Natural killer cell (primary cell): ENCODE measurements around the gene CEP112. TPM values are rescaled to one million over a fixed set of nuclear protein-coding genes. Genes with fewer than 3 reads are reported as not detected.

ENCODE experiments used
- ATAC-seq, 3 donors: fragments of 150-1000 bp in 2 of 3; fragments of 200-7000 bp in 1 of 3; cut with Tn5 transposase; 1 replicate in 1 of 3; 2 replicates in 2 of 3; pipeline ENCODE4 v1.10.0; 2021; ENCODE audit warnings: mild to moderate bottlenecking in 2 of 3, moderate library complexity in 2 of 3
- DNase-seq, 2 donors: peaks; one replicate each; pipeline versions ENCODE4 v3.0.0 to v3.0.0-alpha.2; 2013 to 2021; ENCODE audit warnings: mixed read lengths in 1 of 2
- H3K27ac ChIP-seq: one replicate; pipeline ENCODE4 v1.5.1; 2013; ENCODE audit warnings: mild to moderate bottlenecking, low read length
- H3K27me3 ChIP-seq: one replicate; pipeline ENCODE4 v1.6.1; 2013; ENCODE audit warnings: low read length; ENCODE audit not compliant: control insufficient read depth, insufficient read depth
- H3K36me3 ChIP-seq: one replicate; pipeline ENCODE4 v1.6.1; 2013; ENCODE audit warnings: low read length; ENCODE audit not compliant: control insufficient read depth, insufficient read depth
- H3K4me1 ChIP-seq: one replicate; pipeline ENCODE4 v1.6.1; 2013; ENCODE audit warnings: low read length; ENCODE audit not compliant: control insufficient read depth, insufficient read depth
- H3K4me3 ChIP-seq: one replicate; pipeline ENCODE4 v1.5.1; 2013; ENCODE audit warnings: low read length
- H3K9me3 ChIP-seq: one replicate; pipeline ENCODE4 v1.6.1; 2013; ENCODE audit warnings: low read length; ENCODE audit not compliant: control insufficient read depth, insufficient read depth
- H3K27ac Mint-ChIP-seq, 2 donors: one replicate each; pipeline ENCODE4 v1.8.0; 2022; ENCODE audit warnings: mild to moderate bottlenecking in 2 of 2, mixed read lengths in 2 of 2, moderate library complexity in 1 of 2
- H3K27me3 Mint-ChIP-seq, 2 donors: one replicate each; pipeline ENCODE4 v1.8.0; 2022; ENCODE audit warnings: low read depth in 2 of 2, mixed read lengths in 2 of 2
- H3K36me3 Mint-ChIP-seq: one replicate; pipeline ENCODE4 v1.8.0; 2022; ENCODE audit warnings: mixed read lengths
- H3K4me1 Mint-ChIP-seq, 2 donors: one replicate each; pipeline ENCODE4 v1.8.0; 2022; ENCODE audit warnings: mixed read lengths in 2 of 2
- H3K4me3 Mint-ChIP-seq: one replicate; pipeline ENCODE4 v1.8.0; 2022; ENCODE audit warnings: mild to moderate bottlenecking, moderate library complexity, mixed read lengths
- H3K9me3 Mint-ChIP-seq, 2 donors: one replicate each; pipeline ENCODE4 v1.8.0; 2022; ENCODE audit warnings: mixed read lengths in 2 of 2
- CTCF ChIP-seq: fragments of 200-600 bp; IDR thresholded peaks from one replicate; pipeline ENCODE4 v1.8.0; 2022; ENCODE audit warnings: antibody characterized with exemption
- WGBS: methylation state at CpG from one replicate; pipeline ENCODE4 v1.1.7; 2013; ENCODE audit warnings: missing lambda C conversion rate; ENCODE audit not compliant: insufficient coverage; 5-methylcytosine and 5-hydroxymethylcytosine counted together
- intact Hi-C: fragments of 100-400 bp; cut with micrococcal nuclease; formaldehyde crosslinking; loops from one replicate; pipeline ENCODE4 v1.14.2; 2022
- total RNA-seq, 4 donors: library from RNA; stranded (reverse); fragments of 120-200 nt in 1 of 4; gene quantifications; one replicate each; pipeline versions ENCODE4 v1.2.3 to v1.2.4, GENCODE V29; 2013 to 2022

The CEP112 gene
- total RNA-seq, 3 donors from 2014 or later (not counting 1 experiment from before 2014, with no cell fraction given): 0.60 to 1.1 (median 0.85) TPM

GRCh38 chr17:65696739-65697394 lies 495.1 kb downstream of the CEP112 start:
- H3K4me1 Mint-ChIP-seq: no peaks in the 10 kb centered on the region

GRCh38 chr17:65694601-65695000 lies 497.3 kb downstream of the CEP112 start:
- H3K4me1 ChIP-seq: no peaks in the 10 kb centered on the region
- no peak for TF ChIP-seq CTCF
- H3K27me3 ChIP-seq: no peaks in the 10 kb centered on the region
- no peak overlapping the region for H3K4me3 ChIP-seq
- Mint-ChIP-seq H3K4me1 (peaks cover 0 to 6% of the 10 kb centered on the region in 2 donors), H3K36me3 (no peaks in the 10 kb centered on the region), H3K27me3 (peaks cover 16 to 25% of the 10 kb centered on the region in 2 donors), H3K9me3 (no peaks in the 10 kb centered on the region), H3K27ac (no peak overlapping the region), H3K4me3 (no peak overlapping the region)
- no peaks in the 10 kb centered on the region for H3K36me3 ChIP-seq
- no peak overlapping the region for H3K27ac ChIP-seq
- intact Hi-C loops: no loop called here
- H3K9me3 ChIP-seq: no peaks in the 10 kb centered on the region
- DNase-seq (no peak), ATAC-seq (no peak)
- 100% methylated on average over 2 of the region's 3 CpGs for WGBS

More at GRCh38 chr17:65696739-65697394, 495.1 kb downstream of the CEP112 start:
- intact Hi-C loops: no loop called here
- no peaks in the 10 kb centered on the region for H3K36me3 ChIP-seq
- H3K4me3 ChIP-seq: no peak overlapping the region
- H3K9me3 Mint-ChIP-seq: no peaks in the 10 kb centered on the region
- H3K4me1 ChIP-seq: no peaks in the 10 kb centered on the region
- no peak overlapping the region for H3K4me3 Mint-ChIP-seq
- H3K27me3 Mint-ChIP-seq: peaks cover 14 to 40% of the 10 kb centered on the region in 2 donors
- no peak for TF ChIP-seq CTCF
- no peak overlapping the region for H3K27ac ChIP-seq
- 80% methylated on average over 1 of the region's 6 CpGs for WGBS
- ATAC-seq (no peak), DNase-seq (no peak)
- no peaks in the 10 kb centered on the region for H3K9me3 ChIP-seq
- no peaks in the 10 kb centered on the region for H3K36me3 Mint-ChIP-seq
- no peak overlapping the region for H3K27ac Mint-ChIP-seq
- no peaks in the 10 kb centered on the region for H3K27me3 ChIP-seq

- no peak overlapping the region for H3K4me3 ChIP-seq
- no peak overlapping the region for H3K27ac ChIP-seq
- ATAC-seq (no peak), DNase-seq (no peak)
- TF ChIP-seq CTCF: no peak
- no peak overlapping the region for H3K4me3 Mint-ChIP-seq
- 77% methylated on average over 6 of the region's 6 CpGs for WGBS
- H3K27ac Mint-ChIP-seq: no peak overlapping the region
- intact Hi-C loops: no loop called here
- H3K36me3 Mint-ChIP-seq: no peaks in the 10 kb centered on the region
- H3K4me1 ChIP-seq: no peaks in the 10 kb centered on the region
- H3K27me3 Mint-ChIP-seq: peaks cover 7 to 13% of the 10 kb centered on the region in 2 donors
- no peaks in the 10 kb centered on the region for H3K27me3 ChIP-seq
- H3K36me3 ChIP-seq: no peaks in the 10 kb centered on the region
- peaks cover 0 to 6% of the 10 kb centered on the region in 2 donors for H3K4me1 Mint-ChIP-seq
- no peaks in the 10 kb centered on the region for H3K9me3 ChIP-seq
- no peaks in the 10 kb centered on the region for H3K9me3 Mint-ChIP-seq
Observed at GRCh38 chr17:65690626-65691310, 501.2 kb downstream of the CEP112 start.
